ENCODE measurements around the gene PRKCZ.
"Not testable (repeated sequence)": the region's sequence is repeated elsewhere in the genome, so short reads cannot be mapped to it uniquely, and the experiment has no call there.

DNA sequence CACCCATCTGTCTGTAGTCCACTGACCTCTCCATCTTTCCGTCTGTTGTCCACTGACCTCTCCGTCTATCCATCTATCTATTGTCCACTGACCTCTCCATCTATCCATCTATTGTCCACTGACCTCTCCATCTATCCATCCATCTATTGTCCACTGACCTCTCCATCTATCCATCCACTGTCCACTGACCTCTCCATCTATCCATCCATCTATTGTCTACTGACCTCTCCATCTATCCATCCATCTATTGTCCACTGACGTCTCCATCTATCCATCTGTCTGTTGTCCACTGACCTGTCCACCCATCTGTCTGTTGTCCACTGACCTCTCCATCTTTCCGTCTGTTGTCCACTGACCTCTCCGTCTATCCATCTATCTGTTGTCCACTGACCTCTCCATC is 97.7 kb downstream of the PRKCZ start:
- TF ChIP-seq, protein P1, sequence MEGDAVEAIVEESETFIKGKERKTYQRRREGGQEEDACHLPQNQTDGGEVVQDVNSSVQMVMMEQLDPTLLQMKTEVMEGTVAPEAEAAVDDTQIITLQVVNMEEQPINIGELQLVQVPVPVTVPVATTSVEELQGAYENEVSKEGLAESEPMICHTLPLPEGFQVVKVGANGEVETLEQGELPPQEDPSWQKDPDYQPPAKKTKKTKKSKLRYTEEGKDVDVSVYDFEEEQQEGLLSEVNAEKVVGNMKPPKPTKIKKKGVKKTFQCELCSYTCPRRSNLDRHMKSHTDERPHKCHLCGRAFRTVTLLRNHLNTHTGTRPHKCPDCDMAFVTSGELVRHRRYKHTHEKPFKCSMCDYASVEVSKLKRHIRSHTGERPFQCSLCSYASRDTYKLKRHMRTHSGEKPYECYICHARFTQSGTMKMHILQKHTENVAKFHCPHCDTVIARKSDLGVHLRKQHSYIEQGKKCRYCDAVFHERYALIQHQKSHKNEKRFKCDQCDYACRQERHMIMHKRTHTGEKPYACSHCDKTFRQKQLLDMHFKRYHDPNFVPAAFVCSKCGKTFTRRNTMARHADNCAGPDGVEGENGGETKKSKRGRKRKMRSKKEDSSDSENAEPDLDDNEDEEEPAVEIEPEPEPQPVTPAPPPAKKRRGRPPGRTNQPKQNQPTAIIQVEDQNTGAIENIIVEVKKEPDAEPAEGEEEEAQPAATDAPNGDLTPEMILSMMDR (IDR thresholded peaks at IDR 0.05), result not testable (repeated sequence)
- TF ChIP-seq POLR2A (IDR thresholded peaks at IDR 0.05), result not testable (repeated sequence)
